Ishikawa (cell line): ENCODE data around the gene PDZD7.

Experiments used
- EP300 ChIP-seq: IDR thresholded peaks from 2 replicates; pipeline ENCODE4 v1.6.1; 2012; ENCODE audit warnings: borderline replicate concordance
- TF ChIP-seq, protein P1 (sequence below): IDR thresholded peaks from 2 replicates; pipeline ENCODE4 v1.6.1; 2012

DNA sequence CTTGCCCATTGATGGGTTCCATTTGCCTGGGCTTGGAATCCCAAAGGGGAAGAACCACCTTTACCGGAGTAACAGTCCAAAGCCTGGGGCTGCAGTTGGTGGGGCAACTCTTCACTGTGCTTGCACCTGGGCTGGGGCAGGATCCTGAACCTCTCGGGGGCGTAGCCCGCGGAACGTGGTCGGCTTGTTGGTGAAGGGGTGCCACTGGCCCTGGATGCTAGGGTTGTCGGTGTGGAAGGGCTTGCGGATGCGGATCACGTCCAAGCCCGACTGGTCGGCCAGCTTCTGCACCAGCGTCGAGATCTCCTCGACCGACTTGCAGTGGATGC is 44.3 kb downstream of the PDZD7 start:
- TF ChIP-seq, protein P1, sequence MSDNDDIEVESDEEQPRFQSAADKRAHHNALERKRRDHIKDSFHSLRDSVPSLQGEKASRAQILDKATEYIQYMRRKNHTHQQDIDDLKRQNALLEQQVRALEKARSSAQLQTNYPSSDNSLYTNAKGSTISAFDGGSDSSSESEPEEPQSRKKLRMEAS = no peak
- no peak for TF ChIP-seq EP300
